ENCODE data around the gene LIFR. TPM values are rescaled to one million over a fixed set of nuclear protein-coding genes. Genes with fewer than 3 reads are reported as not detected.

Gene LIFR
- total RNA-seq, 1 donor from 2014 or later, result 7.5 TPM

GRCh38 chr5:38463634-38464521, 92.6 kb downstream of the LIFR start:
- Mint-ChIP-seq H3K9me3 (ENCODE audit: low read depth) (no peaks in the 10 kb centered on the region), H3K36me3 (ENCODE audit: low read depth) (no peaks in the 10 kb centered on the region), H3K4me3 (ENCODE audit: unreplicated experiment) (no peak overlapping the region), H3K4me1 (ENCODE audit: low read depth) (peaks cover 23% of the 10 kb centered on the region), H3K27ac (ENCODE audit: unreplicated experiment) (no peak overlapping the region), H3K27me3 (ENCODE audit: low read depth) (no peaks in the 10 kb centered on the region)
- no peak for DNase-seq (ENCODE audit: low spot score)
- TF ChIP-seq, protein P1, sequence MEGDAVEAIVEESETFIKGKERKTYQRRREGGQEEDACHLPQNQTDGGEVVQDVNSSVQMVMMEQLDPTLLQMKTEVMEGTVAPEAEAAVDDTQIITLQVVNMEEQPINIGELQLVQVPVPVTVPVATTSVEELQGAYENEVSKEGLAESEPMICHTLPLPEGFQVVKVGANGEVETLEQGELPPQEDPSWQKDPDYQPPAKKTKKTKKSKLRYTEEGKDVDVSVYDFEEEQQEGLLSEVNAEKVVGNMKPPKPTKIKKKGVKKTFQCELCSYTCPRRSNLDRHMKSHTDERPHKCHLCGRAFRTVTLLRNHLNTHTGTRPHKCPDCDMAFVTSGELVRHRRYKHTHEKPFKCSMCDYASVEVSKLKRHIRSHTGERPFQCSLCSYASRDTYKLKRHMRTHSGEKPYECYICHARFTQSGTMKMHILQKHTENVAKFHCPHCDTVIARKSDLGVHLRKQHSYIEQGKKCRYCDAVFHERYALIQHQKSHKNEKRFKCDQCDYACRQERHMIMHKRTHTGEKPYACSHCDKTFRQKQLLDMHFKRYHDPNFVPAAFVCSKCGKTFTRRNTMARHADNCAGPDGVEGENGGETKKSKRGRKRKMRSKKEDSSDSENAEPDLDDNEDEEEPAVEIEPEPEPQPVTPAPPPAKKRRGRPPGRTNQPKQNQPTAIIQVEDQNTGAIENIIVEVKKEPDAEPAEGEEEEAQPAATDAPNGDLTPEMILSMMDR (IDR thresholded peaks at IDR 0.05), result no peak

DNA sequence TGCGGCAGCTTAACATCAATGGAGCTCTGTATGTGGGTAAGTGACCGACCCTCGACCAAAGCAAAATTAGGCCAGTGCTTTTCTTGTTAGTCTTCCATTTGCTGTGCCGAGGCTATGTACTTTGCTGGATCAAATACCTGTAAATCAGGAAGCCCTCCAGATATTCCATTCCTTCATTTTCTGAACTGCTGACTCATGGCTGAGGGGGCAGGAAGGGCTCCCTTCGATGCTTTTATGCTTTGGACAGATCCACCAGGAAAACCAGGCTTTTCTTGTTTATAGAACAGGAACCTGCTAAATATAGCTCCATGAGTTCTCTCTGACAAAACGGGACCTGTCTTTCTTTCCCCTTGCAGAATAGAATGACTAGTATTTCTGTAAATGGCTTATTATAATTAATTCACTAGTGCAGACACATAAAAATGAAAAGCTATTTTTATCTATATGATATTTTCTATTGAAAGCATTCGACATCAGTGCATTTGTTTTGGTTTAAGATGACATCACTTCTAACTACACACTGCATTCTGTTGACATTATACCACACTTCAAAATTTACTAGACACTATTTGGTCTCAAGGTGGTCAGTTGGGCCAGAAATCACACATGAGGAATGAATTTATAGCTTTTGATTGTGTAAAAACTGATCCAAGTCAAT, 93.3 kb downstream of the LIFR start:
- peaks cover 16% of the 10 kb centered on the region for H3K4me1 Mint-ChIP-seq (ENCODE audit: low read depth)
- no peaks in the 10 kb centered on the region for H3K27me3 Mint-ChIP-seq (ENCODE audit: low read depth)
- H3K4me3 Mint-ChIP-seq (ENCODE audit: unreplicated experiment), result no peak overlapping the region
- no peaks in the 10 kb centered on the region for H3K36me3 Mint-ChIP-seq (ENCODE audit: low read depth)
- TF ChIP-seq, protein P1 (IDR thresholded peaks at IDR 0.05), result no peak
- DNase-seq (ENCODE audit: low spot score), result no peak
- H3K27ac Mint-ChIP-seq (ENCODE audit: unreplicated experiment), result no peak overlapping the region
- no peaks in the 10 kb centered on the region for H3K9me3 Mint-ChIP-seq (ENCODE audit: low read depth)

- DNase-seq (ENCODE audit: low spot score), result no peak
- TF ChIP-seq, protein P1 (IDR thresholded peaks at IDR 0.05), result no peak
- H3K4me1 Mint-ChIP-seq (ENCODE audit: low read depth), result no peaks in the 10 kb centered on the region
- H3K27me3 Mint-ChIP-seq (ENCODE audit: low read depth), result peaks cover 5% of the 10 kb centered on the region
- H3K27ac Mint-ChIP-seq (ENCODE audit: unreplicated experiment), result no peak overlapping the region
- H3K4me3 Mint-ChIP-seq (ENCODE audit: unreplicated experiment), result no peak overlapping the region
- no peaks in the 10 kb centered on the region for H3K36me3 Mint-ChIP-seq (ENCODE audit: low read depth)
- H3K9me3 Mint-ChIP-seq (ENCODE audit: low read depth), result no peaks in the 10 kb centered on the region
Measured at GRCh38 chr5:38458174-38458573, 98.3 kb downstream of the LIFR start.

DNA sequence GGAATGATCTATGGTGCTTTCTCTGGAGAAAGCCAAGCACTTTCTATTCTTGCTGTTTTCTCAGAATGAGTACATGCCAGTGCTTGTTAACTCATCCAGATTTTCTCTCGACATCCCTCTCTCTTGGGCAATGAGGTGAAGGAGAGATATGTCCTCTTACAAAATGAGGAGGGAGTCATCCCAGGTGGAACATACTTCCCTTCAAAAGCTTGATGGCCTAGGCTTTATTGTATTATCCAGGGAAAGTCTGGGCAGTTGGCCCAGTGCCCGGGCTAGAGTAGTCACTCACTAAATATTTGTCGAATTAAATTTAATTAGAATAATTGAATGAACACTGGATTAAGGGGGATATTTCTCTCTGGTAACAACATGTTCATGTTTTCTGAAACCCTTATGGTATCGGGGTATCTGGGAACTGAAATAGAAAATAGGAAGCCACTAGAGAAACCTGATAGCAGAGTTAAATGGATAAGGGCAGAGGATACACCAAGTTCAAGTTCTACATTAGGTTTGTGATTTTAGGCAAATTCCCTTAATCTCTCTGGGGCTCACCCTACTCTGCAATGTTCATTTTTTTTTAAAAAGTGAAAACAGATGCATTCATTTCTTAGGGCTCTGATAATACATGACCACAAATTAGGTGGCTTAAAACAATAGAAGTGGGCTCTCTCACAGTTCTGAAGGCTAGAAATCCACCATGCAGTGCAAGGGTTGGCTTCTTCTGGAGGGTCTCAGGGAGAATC, 99.6 kb downstream of the LIFR start:
- H3K27ac Mint-ChIP-seq (ENCODE audit: unreplicated experiment), result no peak overlapping the region
- peaks cover 5% of the 10 kb centered on the region for H3K27me3 Mint-ChIP-seq (ENCODE audit: low read depth)
- TF ChIP-seq, protein P1 (IDR thresholded peaks at IDR 0.05), result no peak
- no peaks in the 10 kb centered on the region for H3K36me3 Mint-ChIP-seq (ENCODE audit: low read depth)
- DNase-seq (ENCODE audit: low spot score), result no peak
- no peaks in the 10 kb centered on the region for H3K9me3 Mint-ChIP-seq (ENCODE audit: low read depth)
- no peaks in the 10 kb centered on the region for H3K4me1 Mint-ChIP-seq (ENCODE audit: low read depth)
- H3K4me3 Mint-ChIP-seq (ENCODE audit: unreplicated experiment), result no peak overlapping the region

DNA sequence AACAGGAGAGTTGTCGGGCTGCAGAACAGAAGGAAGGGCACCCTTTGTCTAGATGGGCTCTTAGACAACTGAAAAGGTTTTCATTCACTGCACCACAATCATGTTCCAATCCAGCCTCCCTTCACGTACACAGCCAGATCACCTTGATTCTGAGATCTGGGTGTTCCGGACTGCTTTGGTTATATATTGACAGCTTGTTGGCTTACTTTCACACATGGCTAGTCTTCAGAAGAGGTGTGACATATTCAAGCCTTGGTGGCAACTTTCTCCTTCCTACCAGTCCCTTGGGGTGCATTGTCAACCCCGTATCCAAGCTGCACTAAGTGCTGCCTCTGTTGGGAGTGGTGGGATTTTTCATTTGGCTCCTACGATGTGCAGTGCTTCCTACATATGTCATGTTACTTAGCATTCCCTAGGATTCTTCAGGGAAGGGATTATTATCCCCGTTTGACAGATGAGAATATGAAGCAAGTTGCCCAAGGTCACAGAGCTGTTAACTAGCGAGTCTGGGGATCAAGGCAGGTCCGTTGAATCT, 100.6 kb downstream of the LIFR start:
- H3K27ac Mint-ChIP-seq (ENCODE audit: unreplicated experiment), result no peak overlapping the region
- H3K4me3 Mint-ChIP-seq (ENCODE audit: unreplicated experiment), result no peak overlapping the region
- no peaks in the 10 kb centered on the region for H3K36me3 Mint-ChIP-seq (ENCODE audit: low read depth)
- H3K9me3 Mint-ChIP-seq (ENCODE audit: low read depth), result no peaks in the 10 kb centered on the region
- H3K4me1 Mint-ChIP-seq (ENCODE audit: low read depth), result no peaks in the 10 kb centered on the region
- DNase-seq (ENCODE audit: low spot score), result no peak
- TF ChIP-seq, protein P1 (IDR thresholded peaks at IDR 0.05), result no peak
- H3K27me3 Mint-ChIP-seq (ENCODE audit: low read depth), result peaks cover 5% of the 10 kb centered on the region

Measured in chondrocyte (in vitro differentiated cells).